Hematopoietic multipotent progenitor cell treated with erythropoietin and hydrocortisone succinate and interleukin-3 and kit ligand, for 8 days (in vitro differentiated cells): Measurements from ENCODE around the gene MMP11.
"Not testable (repeated sequence)": the region's sequence is repeated elsewhere in the genome, so short reads cannot be mapped to it uniquely, and the experiment has no call there.

Experiments used
- DNase-seq: peaks from one replicate; pipeline ENCODE4 v3.0.0-alpha.2; 2015

Gene MMP11

GRCh38 chr22:23772649-23773473 is at the start of gene MMP11:
Gene MMP11, plus strand, starts transcription at chr22:23772849. Its CDS starts 22 bp downstream, at chr22:23772871.
- peak; percentile 38 for DNase-seq

- not testable (repeated sequence) for DNase-seq
Measured at GRCh38 chr22:23728108-23728507, 44.5 kb upstream of the MMP11 start.

- DNase-seq: no peak
Measured at GRCh38 chr22:23737696-23738095, 35.0 kb upstream of the MMP11 start.

- no peak for DNase-seq
Measured at GRCh38 chr22:23742505-23743264, 30.0 kb upstream of the MMP11 start.

- no peak for DNase-seq
Measured at GRCh38 chr22:23743303-23743705, 29.3 kb upstream of the MMP11 start.

GRCh38 chr22:23744001-23744400 is 28.6 kb upstream of the MMP11 start:
- DNase-seq: no peak

- no peak for DNase-seq
Measured at GRCh38 chr22:23744485-23744884, 28.2 kb upstream of the MMP11 start.

GRCh38 chr22:23745791-23746190 is 26.9 kb upstream of the MMP11 start:
- DNase-seq: peak; percentile 34

GRCh38 chr22:23749841-23750301 is 22.8 kb upstream of the MMP11 start:
- no peak for DNase-seq

- DNase-seq: no peak
Measured at GRCh38 chr22:23750367-23750713, 22.3 kb upstream of the MMP11 start.

- DNase-seq: peak; percentile 80
Measured at GRCh38 chr22:23750714-23751440, 21.8 kb upstream of the MMP11 start, which contains the start of gene ZNF70. Gene ZNF70, minus strand, starts transcription at chr22:23751112. Its CDS starts 5,972 bp downstream, at chr22:23745140.

- peak; percentile 27 for DNase-seq
Measured at GRCh38 chr22:23751441-23751996, 21.1 kb upstream of the MMP11 start.

GRCh38 chr22:23752090-23752691 is 20.5 kb upstream of the MMP11 start:
- no peak for DNase-seq

- DNase-seq: no peak
Measured at GRCh38 chr22:23752750-23753149, 19.9 kb upstream of the MMP11 start.

GRCh38 chr22:23753385-23753784 is 19.3 kb upstream of the MMP11 start:
- no peak for DNase-seq

- DNase-seq: no peak
Measured at GRCh38 chr22:23754220-23754919, 18.3 kb upstream of the MMP11 start, which contains the start of gene VPREB3. Gene VPREB3, minus strand, starts transcription at chr22:23754425. Its CDS starts 62 bp downstream, at chr22:23754363.

GRCh38 chr22:23754980-23755636 is 17.5 kb upstream of the MMP11 start:
- DNase-seq: no peak

- no peak for DNase-seq
Measured at GRCh38 chr22:23755711-23756110, 16.9 kb upstream of the MMP11 start.

GRCh38 chr22:23756891-23757290 is 15.8 kb upstream of the MMP11 start:
- peak; percentile 16 for DNase-seq

GRCh38 chr22:23759566-23759965 is 13.1 kb upstream of the MMP11 start:
- no peak for DNase-seq

GRCh38 chr22:23760056-23760455 is 12.6 kb upstream of the MMP11 start:
- DNase-seq: no peak
